Left ventricle myocardium inferior (tissue), 1 donor: Measurements from ENCODE around the gene SLC15A1. TPM values are rescaled to one million over a fixed set of nuclear protein-coding genes. Genes with fewer than 3 reads are reported as not detected.

Source experiments
- DNase-seq: peaks from one replicate; pipeline ENCODE4 v3.0.0-alpha.2; 2020
- H3K27ac ChIP-seq: fragments of 200-600 bp; replicated peaks from 2 replicates; pipeline ENCODE4 v1.8.0; 2021
- H3K27me3 ChIP-seq: fragments of 200-600 bp; 2 replicates; pipeline ENCODE4 v1.8.0; 2021; ENCODE audit warnings: low read depth
- H3K36me3 ChIP-seq: fragments of 200-600 bp; 2 replicates; pipeline ENCODE4 v1.8.0; 2021
- H3K4me1 ChIP-seq: fragments of 200-600 bp; 2 replicates; pipeline ENCODE4 v1.8.0; 2021
- H3K4me3 ChIP-seq: fragments of 200-600 bp; 2 replicates; pipeline ENCODE4 v1.8.0; 2021; ENCODE audit warnings: mild to moderate bottlenecking, moderate library complexity
- H3K9me3 ChIP-seq: fragments of 200-600 bp; replicated peaks from 2 replicates; pipeline ENCODE4 v1.8.0; 2021
- intact Hi-C: fragments of 100-400 bp; cut with micrococcal nuclease; formaldehyde crosslinking; loops from one replicate; pipeline ENCODE4 v1.11.0; 2022
- total RNA-seq: library from RNA; stranded (reverse); fragmentation: NEBNext Ultra II Directional; extraction: Animal tissue kit (Norgen Biotek cat#: 25700); gene quantifications from one replicate; pipeline ENCODE4 v1.2.1, GENCODE V29; 2021
- TF ChIP-seq, protein P1 (sequence below): fragments of 200-600 bp; IDR thresholded peaks from 2 replicates; pipeline ENCODE4 v1.8.0; 2021; ENCODE audit warnings: antibody characterized with exemption, mild to moderate bottlenecking, borderline replicate concordance
- donor health status: DM: no; HTN: yes; CAD: no; lungs with severe emphysema.

Gene SLC15A1
- total RNA-seq, 1 donor from 2014 or later: not detected

DNA sequence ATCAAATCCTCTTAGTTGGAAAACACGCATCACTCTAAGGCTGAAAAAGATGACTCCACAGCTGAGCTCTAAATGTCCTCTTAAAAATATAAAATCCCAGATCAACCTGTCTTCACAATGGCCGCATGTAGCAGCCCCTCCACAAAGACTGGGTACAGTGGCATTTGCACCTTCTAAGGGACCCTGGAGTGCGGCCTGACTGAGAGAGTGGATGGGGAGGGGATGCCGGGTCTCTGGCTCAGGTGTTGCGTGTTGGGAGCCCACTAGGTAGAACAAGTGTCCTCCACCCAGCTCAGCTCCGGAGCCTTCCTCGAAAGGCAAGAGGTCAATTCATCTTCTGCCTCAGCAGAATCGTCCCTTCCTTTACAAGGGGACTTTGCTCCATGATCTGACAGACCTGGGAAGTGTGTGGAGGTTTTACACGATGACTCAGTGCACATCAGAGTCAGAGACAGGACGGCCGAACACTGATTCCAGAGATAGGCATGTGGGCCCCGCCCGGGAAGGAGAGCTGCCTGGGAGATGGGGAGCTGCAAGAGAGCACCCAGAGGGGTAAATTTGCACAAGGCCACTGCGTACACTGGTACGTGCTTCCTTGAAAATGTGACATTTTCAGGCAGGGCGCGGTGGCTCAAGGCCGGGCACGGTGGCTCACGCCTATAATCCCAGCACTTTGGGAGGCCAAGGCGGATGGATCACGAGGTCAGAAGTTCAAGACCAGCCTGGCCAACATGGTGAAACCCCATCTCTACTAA, 23.5 kb upstream of the SLC15A1 start:
- no peak overlapping the region for H3K27ac ChIP-seq
- TF ChIP-seq, protein P1, sequence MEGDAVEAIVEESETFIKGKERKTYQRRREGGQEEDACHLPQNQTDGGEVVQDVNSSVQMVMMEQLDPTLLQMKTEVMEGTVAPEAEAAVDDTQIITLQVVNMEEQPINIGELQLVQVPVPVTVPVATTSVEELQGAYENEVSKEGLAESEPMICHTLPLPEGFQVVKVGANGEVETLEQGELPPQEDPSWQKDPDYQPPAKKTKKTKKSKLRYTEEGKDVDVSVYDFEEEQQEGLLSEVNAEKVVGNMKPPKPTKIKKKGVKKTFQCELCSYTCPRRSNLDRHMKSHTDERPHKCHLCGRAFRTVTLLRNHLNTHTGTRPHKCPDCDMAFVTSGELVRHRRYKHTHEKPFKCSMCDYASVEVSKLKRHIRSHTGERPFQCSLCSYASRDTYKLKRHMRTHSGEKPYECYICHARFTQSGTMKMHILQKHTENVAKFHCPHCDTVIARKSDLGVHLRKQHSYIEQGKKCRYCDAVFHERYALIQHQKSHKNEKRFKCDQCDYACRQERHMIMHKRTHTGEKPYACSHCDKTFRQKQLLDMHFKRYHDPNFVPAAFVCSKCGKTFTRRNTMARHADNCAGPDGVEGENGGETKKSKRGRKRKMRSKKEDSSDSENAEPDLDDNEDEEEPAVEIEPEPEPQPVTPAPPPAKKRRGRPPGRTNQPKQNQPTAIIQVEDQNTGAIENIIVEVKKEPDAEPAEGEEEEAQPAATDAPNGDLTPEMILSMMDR: no peak
- no peak for DNase-seq
- H3K9me3 ChIP-seq: no peaks in the 10 kb centered on the region
- no peak overlapping the region for H3K4me3 ChIP-seq
- H3K36me3 ChIP-seq: no peaks in the 10 kb centered on the region
- H3K27me3 ChIP-seq: peaks cover 10% of the 10 kb centered on the region
- intact Hi-C loops: no loop called here
- no peaks in the 10 kb centered on the region for H3K4me1 ChIP-seq

DNA sequence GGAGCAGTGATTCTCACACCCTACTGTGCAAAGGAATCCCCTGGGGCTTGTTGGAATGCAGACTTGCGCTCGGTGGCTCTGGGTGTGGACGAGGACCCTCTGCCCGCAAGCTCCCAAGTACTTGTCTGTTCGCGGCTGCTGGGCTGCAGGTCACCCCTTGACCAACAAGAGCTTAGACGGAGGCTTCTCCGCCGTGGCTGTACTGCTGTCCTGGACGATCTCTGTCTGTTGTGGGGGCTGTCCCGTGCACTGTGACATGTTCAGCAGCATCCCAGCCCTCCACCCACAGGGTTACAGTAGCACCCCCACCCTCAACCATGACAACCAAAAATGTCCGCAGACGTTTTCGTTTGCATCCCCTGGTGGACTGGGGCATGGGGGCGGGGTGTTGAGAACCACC, 22.9 kb upstream of the SLC15A1 start:
- peaks cover 5% of the 10 kb centered on the region for H3K27me3 ChIP-seq
- intact Hi-C loops: no loop called here
- H3K27ac ChIP-seq: no peak overlapping the region
- H3K4me1 ChIP-seq: no peaks in the 10 kb centered on the region
- no peaks in the 10 kb centered on the region for H3K9me3 ChIP-seq
- H3K4me3 ChIP-seq: no peak overlapping the region
- no peaks in the 10 kb centered on the region for H3K36me3 ChIP-seq
- TF ChIP-seq, protein P1: no peak
- DNase-seq: no peak

DNA sequence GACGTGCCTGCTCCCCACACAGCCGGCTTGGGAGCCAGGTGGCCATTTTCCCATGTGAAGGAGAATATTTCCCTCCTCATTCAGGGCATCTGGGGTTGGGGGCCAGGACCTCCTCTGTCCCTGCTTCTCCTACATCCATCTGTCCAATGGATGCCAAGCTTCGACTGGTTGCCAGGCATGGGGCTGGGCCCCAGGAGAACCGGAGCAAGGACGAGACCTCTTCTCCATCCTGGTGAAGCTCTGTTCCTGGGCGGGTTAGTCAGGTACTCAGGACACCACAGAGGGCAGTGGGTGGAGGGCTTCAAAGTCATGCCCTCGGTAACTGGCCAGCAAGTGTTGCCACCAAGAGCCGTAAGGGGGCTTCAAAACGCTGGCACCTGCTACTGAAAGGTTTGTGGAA, 22.3 kb upstream of the SLC15A1 start:
- intact Hi-C loops: no loop called here
- peaks cover 5% of the 10 kb centered on the region for H3K27me3 ChIP-seq
- TF ChIP-seq, protein P1: no peak
- DNase-seq: no peak
- H3K4me1 ChIP-seq: no peaks in the 10 kb centered on the region
- H3K36me3 ChIP-seq: no peaks in the 10 kb centered on the region
- H3K27ac ChIP-seq: no peak overlapping the region
- no peaks in the 10 kb centered on the region for H3K9me3 ChIP-seq
- no peak overlapping the region for H3K4me3 ChIP-seq

DNA sequence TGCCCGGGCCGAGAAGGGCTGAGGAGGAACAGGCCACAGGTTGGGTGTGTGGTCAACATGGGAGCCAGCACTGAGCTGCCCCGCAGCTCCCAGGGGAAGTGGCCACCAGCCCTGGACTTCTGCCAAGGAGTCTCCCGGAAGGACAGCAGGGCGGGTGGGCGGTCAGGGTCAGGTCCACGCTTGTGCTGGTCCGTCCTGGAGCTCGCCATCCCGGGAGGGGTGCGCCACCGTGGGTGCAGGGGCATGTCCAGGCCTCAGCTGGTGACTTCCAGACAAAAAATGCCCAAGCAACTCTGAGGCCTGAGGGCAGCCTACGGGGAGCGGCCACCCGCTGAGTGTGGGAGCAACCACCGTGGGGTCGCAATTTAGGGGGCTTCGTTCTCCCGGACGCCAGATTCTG, 21.4 kb upstream of the SLC15A1 start:
- H3K27ac ChIP-seq: no peak overlapping the region
- H3K27me3 ChIP-seq: peaks cover 3% of the 10 kb centered on the region
- TF ChIP-seq, protein P1: no peak
- intact Hi-C loops: no loop called here
- H3K9me3 ChIP-seq: no peaks in the 10 kb centered on the region
- no peak overlapping the region for H3K4me3 ChIP-seq
- H3K36me3 ChIP-seq: no peaks in the 10 kb centered on the region
- no peaks in the 10 kb centered on the region for H3K4me1 ChIP-seq
- no peak for DNase-seq

DNA sequence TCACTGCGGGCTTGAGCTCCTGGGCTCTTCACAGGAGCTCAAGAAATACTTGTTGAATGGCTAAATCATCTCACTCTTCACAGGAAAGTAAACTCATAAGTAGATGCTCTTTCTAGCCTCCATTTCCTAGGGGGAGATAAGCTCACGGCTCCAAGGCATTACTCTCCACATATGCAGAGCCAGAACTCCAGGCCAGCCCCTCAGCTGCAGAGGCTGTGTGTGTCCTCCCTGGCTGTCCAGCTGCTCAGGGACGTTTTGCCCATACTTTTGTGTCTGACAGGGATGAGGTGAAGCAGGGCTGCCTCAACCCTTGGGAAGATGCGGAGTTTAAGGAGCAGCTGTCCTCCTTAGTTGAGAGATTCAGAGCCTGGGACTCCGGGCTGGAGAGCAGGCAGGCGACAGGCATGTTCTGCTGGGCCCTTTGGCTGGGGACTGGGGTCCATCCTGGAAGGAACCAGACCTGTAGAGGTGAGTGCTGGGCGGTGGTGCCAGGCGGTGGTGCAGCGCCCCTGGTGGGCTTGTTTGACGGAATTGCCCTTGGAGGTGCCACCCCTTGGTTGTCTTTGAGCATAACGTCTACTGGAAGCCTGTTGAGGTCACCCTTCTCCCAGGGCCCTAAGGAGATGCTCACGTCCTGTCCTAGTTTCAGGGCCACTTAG, 20.5 kb upstream of the SLC15A1 start:
- Histone ChIP-seq H3K27me3 (peaks cover 13% of the 10 kb centered on the region), H3K27ac (no peak overlapping the region), H3K36me3 (no peaks in the 10 kb centered on the region), H3K9me3 (no peaks in the 10 kb centered on the region), H3K4me1 (no peaks in the 10 kb centered on the region), H3K4me3 (no peak overlapping the region)
- no peak for DNase-seq
- intact Hi-C loops: no loop called here
- TF ChIP-seq, protein P1: no peak
